SJCRH30 (cell line): ENCODE measurements around the gene RIMS1. TPM values are rescaled to one million over a fixed set of nuclear protein-coding genes. Genes with fewer than 3 reads are reported as not detected.
"Not testable (repeated sequence)": the region's sequence is repeated elsewhere in the genome, so short reads cannot be mapped to it uniquely, and the experiment has no call there.

Experiments used
- DNase-seq, 2 experiments: peaks; one replicate each; pipeline ENCODE4 v3.0.0-alpha.2; 2015 to 2020
- H3K27ac ChIP-seq: fragments of 250-450 bp; sonication (Bioruptor Pico); 2 replicates; pipeline ENCODE4 v1.5.1; 2020; ENCODE audit warnings: mild to moderate bottlenecking, moderate library complexity
- H3K27me3 ChIP-seq: fragments of 250-450 bp; sonication (Bioruptor Pico); 2 replicates; pipeline ENCODE4 v1.5.1; 2020; ENCODE audit warnings: mild to moderate bottlenecking, moderate library complexity
- H3K36me3 ChIP-seq: fragments of 250-450 bp; sonication (Bioruptor Pico); 2 replicates; pipeline ENCODE4 v1.5.1; 2020; ENCODE audit warnings: mild to moderate bottlenecking, moderate library complexity
- H3K4me1 ChIP-seq: fragments of 250-450 bp; sonication (Bioruptor Pico); 2 replicates; pipeline ENCODE4 v1.5.1; 2020; ENCODE audit warnings: mild to moderate bottlenecking, moderate library complexity
- H3K4me3 ChIP-seq: fragments of 250-450 bp; sonication (Bioruptor Pico); 2 replicates; pipeline ENCODE4 v1.5.1; 2020; ENCODE audit warnings: mild to moderate bottlenecking, moderate library complexity
- H3K9me3 ChIP-seq: fragments of 250-450 bp; sonication (Bioruptor Pico); replicated peaks from 2 replicates; pipeline ENCODE4 v1.5.1; 2020; ENCODE audit warnings: mild to moderate bottlenecking, moderate library complexity
- total RNA-seq: library from RNA; depleted of rRNA; stranded (reverse); fragments of >200 nt; shearing (Covaris generic); gene quantifications from 2 replicates; pipeline ENCODE4 v1.2.3, GENCODE V29; 2014

The RIMS1 gene
- total RNA-seq, 1 experiment from 2014 or later, result 0.24 TPM

GRCh38 chr6:71913444-71914234 lies 27.3 kb downstream of the RIMS1 start:
- no peak overlapping the region for H3K27ac ChIP-seq

GRCh38 chr6:71929047-71929446 lies 42.7 kb downstream of the RIMS1 start:
- Histone ChIP-seq H3K4me1 (no peaks in the 10 kb centered on the region), H3K36me3 (no peaks in the 10 kb centered on the region), H3K4me3 (no peak overlapping the region), H3K27me3 (no peaks in the 10 kb centered on the region; the same call in 1 of the 2 replicates), H3K9me3 (no peaks in the 10 kb centered on the region), H3K27ac (no peak overlapping the region)
- DNase-seq, result no peak

More at GRCh38 chr6:71913444-71914234, 27.3 kb downstream of the RIMS1 start:
- no peaks in the 10 kb centered on the region for H3K27me3 ChIP-seq
- H3K9me3 ChIP-seq, result no peaks in the 10 kb centered on the region
- no peaks in the 10 kb centered on the region for H3K4me1 ChIP-seq
- no peaks in the 10 kb centered on the region for H3K36me3 ChIP-seq
- no peak for DNase-seq
- no peak overlapping the region for H3K4me3 ChIP-seq

DNA sequence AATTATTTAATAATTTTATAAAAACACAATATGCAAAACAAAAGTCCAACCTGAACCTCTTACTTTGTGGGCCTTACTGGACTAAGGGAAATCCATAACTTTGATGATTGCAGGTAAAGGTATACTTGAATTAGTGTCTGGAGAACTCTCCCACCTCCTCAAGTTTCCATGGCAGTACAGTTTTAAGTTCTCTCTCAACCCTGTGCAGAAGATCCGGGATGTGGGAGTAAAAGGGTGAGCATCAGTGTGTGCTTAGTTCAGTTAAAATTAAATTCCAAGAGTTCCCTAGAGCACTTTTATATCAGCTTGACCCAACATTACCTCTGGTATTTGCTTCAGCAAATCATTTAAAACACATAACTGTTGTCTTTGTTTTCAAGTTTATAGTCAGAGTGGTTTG lies 47.5 kb downstream of the RIMS1 start:
- H3K27ac ChIP-seq, result no peak overlapping the region
- no peaks in the 10 kb centered on the region for H3K4me1 ChIP-seq
- H3K9me3 ChIP-seq, result no peaks in the 10 kb centered on the region
- H3K27me3 ChIP-seq, result peaks cover 3% of the 10 kb centered on the region; the same call in 1 of the 2 replicates
- no peak for DNase-seq
- no peak overlapping the region for H3K4me3 ChIP-seq
- no peaks in the 10 kb centered on the region for H3K36me3 ChIP-seq

DNA sequence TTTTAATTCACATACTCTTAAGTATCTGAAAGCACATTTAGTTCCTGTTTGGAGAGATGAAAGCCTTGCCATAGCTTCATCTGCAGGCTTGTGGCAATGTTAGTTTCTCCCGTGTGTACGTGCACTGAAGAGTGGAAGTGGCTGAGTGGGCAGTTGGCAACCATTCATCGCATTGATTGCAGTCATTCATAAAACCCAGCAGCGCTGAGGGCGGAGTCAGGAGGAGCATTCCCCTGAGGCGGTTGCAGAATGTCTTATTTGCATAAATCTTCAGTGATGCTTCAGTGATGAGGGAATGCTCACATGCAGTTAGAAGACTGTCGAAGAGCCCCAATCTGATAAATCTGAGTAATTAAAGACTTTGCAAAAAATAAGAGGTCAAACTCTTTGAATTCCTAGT lies 79.1 kb downstream of the RIMS1 start:
- H3K9me3 ChIP-seq, result no peaks in the 10 kb centered on the region
- no peak for DNase-seq
- H3K27ac ChIP-seq, result no peak overlapping the region
- no peak overlapping the region for H3K4me3 ChIP-seq
- no peaks in the 10 kb centered on the region for H3K27me3 ChIP-seq
- H3K4me1 ChIP-seq, result no peaks in the 10 kb centered on the region
- H3K36me3 ChIP-seq, result no peaks in the 10 kb centered on the region

DNA sequence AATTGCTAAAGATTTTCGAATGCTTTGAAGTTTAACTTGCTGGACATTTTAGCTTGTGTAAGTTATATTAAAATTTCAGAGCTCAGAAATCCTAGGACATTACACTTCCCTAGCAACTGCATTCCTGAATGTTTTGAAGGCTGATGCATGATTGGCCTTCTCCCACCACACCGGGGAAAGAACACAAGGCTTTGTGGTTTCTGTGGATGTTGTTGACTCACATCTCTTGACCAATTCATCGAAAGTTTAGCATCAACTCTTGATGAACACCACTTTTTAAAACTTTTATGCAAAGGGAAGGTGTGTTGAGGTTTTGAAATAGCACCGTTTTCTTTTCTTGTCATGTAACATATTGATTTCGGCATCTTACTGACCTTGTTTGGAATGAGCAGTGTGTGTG lies 81.1 kb downstream of the RIMS1 start:
- Histone ChIP-seq H3K4me1 (no peaks in the 10 kb centered on the region), H3K4me3 (no peak overlapping the region), H3K27ac (no peak overlapping the region), H3K27me3 (no peaks in the 10 kb centered on the region), H3K36me3 (no peaks in the 10 kb centered on the region), H3K9me3 (no peaks in the 10 kb centered on the region)
- no peak for DNase-seq

- peak in 1 of 2 experiments; percentile 41 for DNase-seq
- no peaks in the 10 kb centered on the region for H3K27me3 ChIP-seq
- H3K4me1 ChIP-seq, result no peaks in the 10 kb centered on the region
- H3K27ac ChIP-seq, result no peak overlapping the region
- no peak overlapping the region for H3K4me3 ChIP-seq
- no peaks in the 10 kb centered on the region for H3K9me3 ChIP-seq
- H3K36me3 ChIP-seq, result no peaks in the 10 kb centered on the region
Measured at GRCh38 chr6:71977884-71978283, 91.5 kb downstream of the RIMS1 start.

DNA sequence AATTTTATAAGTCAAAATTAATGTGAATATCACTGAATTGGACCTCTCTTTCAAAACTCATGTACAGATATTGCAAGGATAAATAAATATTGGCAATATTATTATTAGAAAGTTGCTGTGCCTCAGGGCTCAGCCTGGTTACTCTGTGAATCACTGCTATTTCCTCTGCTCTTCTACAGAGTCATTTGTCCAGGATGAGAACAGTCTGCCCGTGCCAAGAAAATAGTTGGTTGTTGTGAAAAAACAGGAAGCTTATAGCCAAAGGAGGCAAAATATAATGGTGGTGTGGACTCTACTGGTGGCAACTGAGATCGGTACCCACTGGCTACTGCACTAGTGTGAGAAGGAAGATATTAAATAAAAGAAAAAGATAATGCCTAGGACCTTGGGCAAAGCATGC lies 93.6 kb downstream of the RIMS1 start:
- no peaks in the 10 kb centered on the region for H3K36me3 ChIP-seq
- no peak overlapping the region for H3K4me3 ChIP-seq
- no peak for DNase-seq
- no peaks in the 10 kb centered on the region for H3K4me1 ChIP-seq
- H3K27ac ChIP-seq, result no peak overlapping the region
- H3K27me3 ChIP-seq, result no peaks in the 10 kb centered on the region
- H3K9me3 ChIP-seq, result no peaks in the 10 kb centered on the region

GRCh38 chr6:71982389-71982788 lies 96.0 kb downstream of the RIMS1 start:
- Histone ChIP-seq H3K27ac (no peak overlapping the region), H3K4me1 (no peaks in the 10 kb centered on the region), H3K9me3 (no peaks in the 10 kb centered on the region), H3K4me3 (no peak overlapping the region), H3K27me3 (no peaks in the 10 kb centered on the region), H3K36me3 (no peaks in the 10 kb centered on the region)
- DNase-seq, result no peak

DNA sequence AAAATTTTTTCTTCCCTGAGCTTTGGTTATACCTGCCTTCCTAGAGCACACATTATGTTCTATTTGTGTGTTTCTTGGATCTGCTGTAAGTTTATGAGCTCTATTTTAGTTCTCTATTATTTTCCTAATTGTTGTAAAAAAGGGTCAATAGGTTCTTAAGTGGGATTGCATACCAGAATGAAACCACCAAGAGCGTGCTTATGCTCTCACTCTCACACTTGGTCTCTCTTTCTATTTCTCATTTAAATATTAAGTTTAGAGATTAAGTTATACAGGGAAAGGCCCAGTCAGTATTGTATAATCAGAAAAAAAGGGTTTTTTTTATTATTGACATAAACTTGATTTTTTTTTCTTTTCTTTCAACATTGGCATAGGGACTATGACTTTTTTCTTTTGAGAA lies 96.8 kb downstream of the RIMS1 start:
- no peaks in the 10 kb centered on the region for H3K27me3 ChIP-seq
- no peaks in the 10 kb centered on the region for H3K36me3 ChIP-seq
- H3K4me3 ChIP-seq, result no peak overlapping the region
- no peaks in the 10 kb centered on the region for H3K9me3 ChIP-seq
- H3K4me1 ChIP-seq, result no peaks in the 10 kb centered on the region
- DNase-seq, result no peak
- no peak overlapping the region for H3K27ac ChIP-seq

DNA sequence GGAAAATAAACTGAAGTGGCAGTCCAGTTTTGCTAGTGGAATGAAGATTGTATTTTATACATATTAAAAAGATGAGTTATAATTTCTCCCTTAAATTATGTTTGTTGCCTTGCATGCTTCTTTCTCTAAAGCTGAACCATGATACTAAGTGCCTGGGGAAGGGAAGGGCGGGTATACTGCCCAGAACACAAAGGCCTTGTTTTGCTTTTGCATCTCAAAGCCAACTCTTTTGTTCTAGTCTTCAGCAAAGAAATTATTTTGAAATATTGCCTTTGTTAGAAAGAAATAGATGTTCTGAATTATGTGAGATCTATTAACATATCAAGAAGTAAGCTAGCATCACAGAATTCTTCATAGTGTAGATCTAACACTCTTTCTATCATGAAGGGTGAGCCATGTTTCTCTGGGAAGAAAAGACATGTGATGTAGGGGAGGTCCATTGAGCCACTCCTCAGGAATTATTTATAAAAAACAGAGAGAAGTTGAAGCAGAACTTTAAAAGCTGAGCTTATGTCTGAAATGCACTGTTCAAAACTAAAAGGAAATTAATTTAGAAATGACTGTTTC lies 108.4 kb downstream of the RIMS1 start:
- Histone ChIP-seq H3K4me3 (no peak overlapping the region), H3K27ac (no peak overlapping the region), H3K27me3 (no peaks in the 10 kb centered on the region), H3K9me3 (no peaks in the 10 kb centered on the region), H3K36me3 (no peaks in the 10 kb centered on the region), H3K4me1 (no peaks in the 10 kb centered on the region)
- DNase-seq, result no peak

DNA sequence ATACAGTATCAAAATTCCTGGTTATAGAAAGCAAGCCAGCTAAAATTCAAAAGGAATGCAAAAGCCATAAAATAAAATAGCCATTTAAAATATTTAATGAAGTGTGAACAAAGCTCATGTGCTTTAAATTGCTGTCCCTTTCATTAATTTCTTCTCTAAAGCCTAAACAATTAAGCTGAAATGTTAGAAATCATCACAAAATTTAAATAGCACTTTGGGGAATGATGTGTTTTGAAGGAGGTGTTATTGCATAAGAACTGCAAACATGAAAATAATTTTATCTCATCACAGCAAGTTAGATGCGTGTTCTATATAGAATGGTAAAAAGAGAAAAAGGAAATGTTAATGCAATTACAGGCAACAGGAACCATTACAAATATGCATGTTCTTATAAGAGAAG lies 111.0 kb downstream of the RIMS1 start:
- Histone ChIP-seq H3K9me3 (no peaks in the 10 kb centered on the region), H3K27me3 (no peaks in the 10 kb centered on the region), H3K4me1 (no peaks in the 10 kb centered on the region), H3K27ac (no peak overlapping the region), H3K36me3 (no peaks in the 10 kb centered on the region), H3K4me3 (no peak overlapping the region)
- no peak for DNase-seq

GRCh38 chr6:72002415-72002814 lies 116.1 kb downstream of the RIMS1 start:
- no peaks in the 10 kb centered on the region for H3K36me3 ChIP-seq
- no peaks in the 10 kb centered on the region for H3K9me3 ChIP-seq
- no peaks in the 10 kb centered on the region for H3K4me1 ChIP-seq
- no peaks in the 10 kb centered on the region for H3K27me3 ChIP-seq
- H3K4me3 ChIP-seq, result no peak overlapping the region
- H3K27ac ChIP-seq, result no peak overlapping the region
- no peak for DNase-seq

DNA sequence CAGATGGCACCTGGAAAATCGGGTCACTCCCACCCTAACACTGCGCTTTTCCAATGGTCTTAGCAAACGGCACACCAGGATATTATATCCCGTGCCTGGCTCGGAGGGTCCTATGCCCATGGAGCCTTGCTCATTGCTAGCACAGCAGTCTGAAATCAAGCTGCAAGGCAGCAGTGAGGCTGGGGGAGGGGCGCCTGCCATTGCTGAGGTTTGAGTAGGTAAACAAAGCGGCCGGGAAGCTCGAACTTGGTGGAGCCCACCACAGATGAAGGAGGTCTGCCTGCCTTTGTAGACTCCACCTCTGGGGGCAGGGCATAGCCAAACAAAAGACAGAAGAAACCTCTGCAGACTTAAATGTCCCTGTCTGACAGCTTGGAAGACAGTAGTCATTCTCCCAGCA lies 120.2 kb downstream of the RIMS1 start:
- not testable (repeated sequence) for H3K4me3 ChIP-seq, DNase-seq, H3K27ac ChIP-seq, H3K27me3 ChIP-seq, H3K4me1 ChIP-seq, H3K9me3 ChIP-seq, H3K36me3 ChIP-seq

DNA sequence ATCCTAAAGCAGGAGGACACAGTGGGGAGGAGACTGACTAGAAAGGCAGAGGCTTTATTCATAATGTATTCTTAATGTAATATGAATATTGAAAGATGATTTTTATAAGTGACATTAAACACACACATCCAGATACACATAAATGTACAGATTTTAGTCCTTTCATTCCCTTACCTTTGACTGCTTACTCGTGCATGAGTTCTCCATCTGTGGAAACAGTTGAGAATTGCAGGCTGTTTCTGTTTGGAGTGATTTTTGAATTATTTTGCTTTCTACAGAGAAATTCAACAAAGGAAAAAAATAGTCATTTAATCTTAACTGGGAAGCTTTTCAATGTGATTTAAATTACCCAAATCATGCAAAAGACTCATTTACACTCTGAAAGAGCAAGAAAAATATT lies 136.5 kb downstream of the RIMS1 start:
- Histone ChIP-seq H3K36me3 (no peaks in the 10 kb centered on the region), H3K4me1 (no peaks in the 10 kb centered on the region), H3K9me3 (no peaks in the 10 kb centered on the region), H3K27me3 (no peaks in the 10 kb centered on the region), H3K4me3 (no peak overlapping the region), H3K27ac (no peak overlapping the region)
- no peak for DNase-seq

- no peak for DNase-seq
- Histone ChIP-seq H3K4me1 (no peaks in the 10 kb centered on the region), H3K27ac (no peak overlapping the region), H3K27me3 (no peaks in the 10 kb centered on the region), H3K4me3 (no peak overlapping the region), H3K36me3 (no peaks in the 10 kb centered on the region), H3K9me3 (no peaks in the 10 kb centered on the region)
Measured at GRCh38 chr6:72031471-72031870, 145.1 kb downstream of the RIMS1 start.

- Histone ChIP-seq H3K9me3 (no peaks in the 10 kb centered on the region), H3K4me3 (no peak overlapping the region), H3K4me1 (no peaks in the 10 kb centered on the region), H3K27me3 (no peaks in the 10 kb centered on the region), H3K36me3 (no peaks in the 10 kb centered on the region), H3K27ac (no peak overlapping the region)
- DNase-seq, result no peak
Measured at GRCh38 chr6:72032086-72032485, 145.7 kb downstream of the RIMS1 start.
